GM12878 (cell line): ENCODE results near the gene THADA.

Experiments used
- EED ChIP-seq: sonication (generic); IDR thresholded peaks from 2 replicates; pipeline ENCODE4 v1.6.1; 2016; ENCODE audit warnings: antibody characterized with exemption, low read depth
- EP300 ChIP-seq, 2 experiments: fragments of 150-350 bp in 1 of 2; IDR thresholded peaks; 2 replicates each; pipeline ENCODE4 v1.6.1; 2011 to 2012; ENCODE audit warnings: low read depth in 2 of 2, low read length in 2 of 2, borderline replicate concordance in 1 of 2, improper control_type of control experiment in 1 of 2, inconsistent platforms in 1 of 2; ENCODE audit not compliant: control insufficient read depth in 1 of 2
- EZH2 ChIP-seq: IDR thresholded peaks from 2 replicates; pipeline ENCODE4 v1.6.1; 2012; ENCODE audit warnings: low read depth, mild to moderate bottlenecking, control low read depth, inconsistent platforms, low read length, borderline replicate concordance; ENCODE audit not compliant: control insufficient read depth
- GATAD2B ChIP-seq: fragments of 450-650 bp; conservative IDR thresholded peaks from 2 replicates; pipeline ENCODE4 v1.6.1; 2017; ENCODE audit warnings: low read depth, mild to moderate bottlenecking, moderate library complexity
- NR2C1 ChIP-seq: fragments of 450-650 bp; IDR thresholded peaks from 2 replicates; pipeline ENCODE4 v1.6.1; 2017; ENCODE audit warnings: antibody characterized with exemption, mild to moderate bottlenecking, moderate library complexity
- POLR2A ChIP-seq: IDR thresholded peaks from 2 replicates; pipeline ENCODE4 v1.6.1; 2011; ENCODE audit warnings: low read depth, mild to moderate bottlenecking, low read length
- RFX5 ChIP-seq: IDR thresholded peaks from 2 replicates; pipeline ENCODE4 v1.6.1; 2011; ENCODE audit warnings: low read depth, low read length, improper control_type of control experiment
- SUPT20H ChIP-seq: IDR thresholded peaks from 2 replicates; pipeline ENCODE4 v1.6.1; 2011; ENCODE audit warnings: low read depth, mild to moderate bottlenecking, low read length, moderate library complexity, borderline replicate concordance; ENCODE audit not compliant: control insufficient read depth
- ZNF207 ChIP-seq: fragments of 450-650 bp; IDR thresholded peaks from 2 replicates; pipeline ENCODE4 v1.6.1; 2014; ENCODE audit warnings: antibody characterized with exemption, mild to moderate bottlenecking, borderline replicate concordance
- TF ChIP-seq, protein P1 (sequence below): IDR thresholded peaks from 2 replicates; pipeline ENCODE4 v1.6.1; 2012; ENCODE audit warnings: low read depth, low read length, improper control_type of control experiment
- TF ChIP-seq, protein P2 (sequence below), 3 experiments: IDR thresholded peaks in 2 of 3; conservative IDR thresholded peaks in 1 of 3; 2 replicates each; pipeline ENCODE4 v1.5.1; 2011; ENCODE audit warnings: low read depth in 3 of 3, low read length in 3 of 3, mild to moderate bottlenecking in 3 of 3, control low read depth in 2 of 3, moderate library complexity in 2 of 3, inconsistent platforms in 1 of 3, mixed read lengths in 1 of 3; ENCODE audit not compliant: control insufficient read depth in 2 of 3, insufficient read depth in 1 of 3; ENCODE audit errors: extremely low read depth in 1 of 3

DNA sequence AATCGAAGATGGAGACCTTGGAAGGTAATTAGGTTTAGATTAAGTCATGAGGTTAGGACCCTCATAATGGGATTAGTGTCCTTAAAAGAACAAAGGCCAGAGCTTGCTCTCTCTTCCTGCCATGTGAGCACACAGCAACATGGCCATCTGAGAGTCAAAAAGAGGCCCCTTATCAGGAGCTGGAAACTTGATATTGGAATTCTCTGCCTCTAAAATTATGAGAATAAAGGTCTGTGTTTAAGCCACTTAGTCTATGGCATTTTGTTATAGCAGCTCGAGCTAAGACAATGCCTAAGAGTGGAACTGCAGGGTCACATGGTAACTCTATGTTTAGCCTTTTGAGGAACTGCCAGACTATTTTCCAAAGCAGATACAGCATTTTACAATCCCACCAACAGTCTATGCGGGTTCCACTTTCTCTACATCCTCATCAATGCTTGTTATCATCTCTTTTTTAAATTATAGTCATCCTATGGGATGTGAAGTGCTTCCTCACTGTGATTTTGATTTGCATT is 42.4 kb downstream of the THADA start:
- no peak for TF ChIP-seq EP300 (IDR thresholded peaks at IDR 0.05; ENCODE audit: borderline replicate concordance in 1 of 2, control insufficient read depth in 1 of 2, low read depth in 2 of 2, low read length in 2 of 2)
- no peak for TF ChIP-seq EZH2
- TF ChIP-seq RFX5 = no peak
- TF ChIP-seq, protein P1, sequence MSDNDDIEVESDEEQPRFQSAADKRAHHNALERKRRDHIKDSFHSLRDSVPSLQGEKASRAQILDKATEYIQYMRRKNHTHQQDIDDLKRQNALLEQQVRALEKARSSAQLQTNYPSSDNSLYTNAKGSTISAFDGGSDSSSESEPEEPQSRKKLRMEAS = no peak
- no peak for TF ChIP-seq NR2C1
- TF ChIP-seq, protein P2, sequence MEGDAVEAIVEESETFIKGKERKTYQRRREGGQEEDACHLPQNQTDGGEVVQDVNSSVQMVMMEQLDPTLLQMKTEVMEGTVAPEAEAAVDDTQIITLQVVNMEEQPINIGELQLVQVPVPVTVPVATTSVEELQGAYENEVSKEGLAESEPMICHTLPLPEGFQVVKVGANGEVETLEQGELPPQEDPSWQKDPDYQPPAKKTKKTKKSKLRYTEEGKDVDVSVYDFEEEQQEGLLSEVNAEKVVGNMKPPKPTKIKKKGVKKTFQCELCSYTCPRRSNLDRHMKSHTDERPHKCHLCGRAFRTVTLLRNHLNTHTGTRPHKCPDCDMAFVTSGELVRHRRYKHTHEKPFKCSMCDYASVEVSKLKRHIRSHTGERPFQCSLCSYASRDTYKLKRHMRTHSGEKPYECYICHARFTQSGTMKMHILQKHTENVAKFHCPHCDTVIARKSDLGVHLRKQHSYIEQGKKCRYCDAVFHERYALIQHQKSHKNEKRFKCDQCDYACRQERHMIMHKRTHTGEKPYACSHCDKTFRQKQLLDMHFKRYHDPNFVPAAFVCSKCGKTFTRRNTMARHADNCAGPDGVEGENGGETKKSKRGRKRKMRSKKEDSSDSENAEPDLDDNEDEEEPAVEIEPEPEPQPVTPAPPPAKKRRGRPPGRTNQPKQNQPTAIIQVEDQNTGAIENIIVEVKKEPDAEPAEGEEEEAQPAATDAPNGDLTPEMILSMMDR (IDR thresholded peaks at IDR 0.05 in 2 of 3, conservative IDR thresholded peaks at IDR 0.05 in 1 of 3; ENCODE audit: control insufficient read depth in 2 of 3, extremely low read depth in 1 of 3, insufficient read depth in 1 of 3, low read depth in 3 of 3, low read length in 3 of 3) = no peak
- TF ChIP-seq GATAD2B = no peak
- no peak for TF ChIP-seq ZNF207
- TF ChIP-seq POLR2A = no peak
- no peak for TF ChIP-seq SUPT20H
- TF ChIP-seq EED = no peak
